K562 (cell line): ENCODE data around the gene ZMYND15. TPM values are rescaled to one million over a fixed set of nuclear protein-coding genes. Genes with fewer than 3 reads are reported as not detected.

Experiments used
- ATAC-seq: fragments of 200-7000 bp; cut with Tn5 transposase; 3 replicates; pipeline ENCODE4 v1.9.1; 2020; ENCODE audit warnings: moderate library complexity
- BruUV-seq: library from RNA; stranded (reverse); fragments of 400-500 nt; replicated peaks from 2 replicates; lab custom pipeline; 2021; lab: Mats Ljungman, UMichigan
- CTCF ChIA-PET: fragments of 300-600 bp; formaldehyde crosslinking; extraction: SDS; loops from one replicate; lab custom pipeline; 2021; ENCODE audit warnings: low intra/inter-chr PET ratio; lab: Yijun Ruan, JAX
- POLR2A ChIA-PET: fragments of 300-600, 350-650 bp; sonication (Branson Sonifier 250); formaldehyde crosslinking; extraction: SDS; loops from one replicate; lab custom pipeline; 2021; ENCODE audit warnings: antibody characterized with exemption, inconsistent platforms; lab: Yijun Ruan, JAX
- DNase-seq, 4 experiments: peaks; one replicate each; pipeline versions ENCODE4 v3.0.0 to v3.0.0-alpha.2; 2011 to 2018; ENCODE audit warnings: low spot score in 3 of 4, mixed read lengths in 3 of 4; ENCODE audit errors: extremely low read depth in 1 of 4
- FAIRE-seq: peaks from 2 replicates; lab custom pipeline; 2011; peaks lifted over from hg19 to GRCh38; lab: Jason Lieb, UNC
- H2AFZ ChIP-seq: 2 replicates; pipeline ENCODE4 v1.6.0; 2011; ENCODE audit warnings: low read depth, low read length, control low read depth, inconsistent platforms
- H3K27ac ChIP-seq: fragments of 200-600 bp; 3 replicates; pipeline ENCODE4 v1.8.0; 2011; ENCODE audit warnings: low read depth, mild to moderate bottlenecking, control low read depth, inconsistent platforms, low read length, moderate library complexity, mixed read lengths; ENCODE audit errors: extremely low read depth
- H3K27me3 ChIP-seq, 2 experiments: fragments of 300-600 bp in 1 of 2; 2 replicates in 1 of 2; 3 replicates in 1 of 2; pipeline versions ENCODE4 v1.6.0 to v1.8.0; 2011; ENCODE audit warnings: inconsistent platforms in 2 of 2, low read length in 2 of 2, mild to moderate bottlenecking in 1 of 2, mixed read lengths in 1 of 2, moderate library complexity in 1 of 2; ENCODE audit not compliant: control insufficient read depth in 2 of 2, insufficient read depth in 2 of 2
- H3K36me3 ChIP-seq: fragments of 300-600 bp; 3 replicates; pipeline ENCODE4 v1.8.0; 2011; ENCODE audit warnings: mild to moderate bottlenecking, low read length, inconsistent platforms; ENCODE audit not compliant: control insufficient read depth, insufficient read depth
- H3K4me1 ChIP-seq, 2 experiments: fragments of 200-600 bp in 1 of 2; replicated peaks in 1 of 2; 2 replicates in 1 of 2; 3 replicates in 1 of 2; pipeline versions ENCODE4 v1.5.1 to v1.8.0; 2011; ENCODE audit warnings: inconsistent platforms in 2 of 2, low read length in 2 of 2, mild to moderate bottlenecking in 1 of 2, mixed read lengths in 1 of 2, moderate library complexity in 1 of 2; ENCODE audit not compliant: control insufficient read depth in 2 of 2, insufficient read depth in 2 of 2
- H3K4me2 ChIP-seq: 2 replicates; pipeline ENCODE4 v1.6.1; 2011; ENCODE audit warnings: low read length, control low read depth, inconsistent platforms, mixed read lengths; ENCODE audit not compliant: insufficient read depth
- H3K4me3 ChIP-seq: fragments of 200-600 bp; sonication (generic), shearing (Covaris generic); 2 replicates; pipeline ENCODE4 v1.5.1; 2016; ENCODE audit warnings: control low read depth, inconsistent platforms
- H3K79me2 ChIP-seq: fragments of 200-600 bp; 3 replicates; pipeline ENCODE4 v1.8.0; 2011; ENCODE audit warnings: low read length, inconsistent platforms; ENCODE audit not compliant: control insufficient read depth, insufficient read depth
- H3K9ac ChIP-seq, 2 experiments: 2 replicates each; pipeline versions ENCODE4 v1.6.0 to v1.6.1; 2011; ENCODE audit warnings: low read depth in 2 of 2, low read length in 2 of 2, control low read depth in 1 of 2, inconsistent platforms in 1 of 2, mild to moderate bottlenecking in 1 of 2, mixed read lengths in 1 of 2; ENCODE audit not compliant: insufficient read depth in 1 of 2
- H3K9me1 ChIP-seq: one replicate; pipeline ENCODE4 v1.6.0; 2011; ENCODE audit warnings: inconsistent platforms, mild to moderate bottlenecking, low read length, moderate library complexity; ENCODE audit not compliant: control insufficient read depth, insufficient read depth
- H3K9me3 ChIP-seq: replicated peaks from 2 replicates; pipeline ENCODE4 v1.5.1; 2011; ENCODE audit warnings: low read depth, low read length, inconsistent platforms; ENCODE audit not compliant: control insufficient read depth, insufficient read depth
- H4K20me1 ChIP-seq: replicated peaks from 2 replicates; pipeline ENCODE4 v1.6.1; 2011; ENCODE audit warnings: low read length, inconsistent platforms, mixed read lengths; ENCODE audit not compliant: control insufficient read depth, insufficient read depth
- BRF1 ChIP-seq: IDR thresholded peaks from 3 replicates; pipeline ENCODE4 v1.6.1; 2011; ENCODE audit warnings: borderline replicate concordance, mild to moderate bottlenecking; ENCODE audit not compliant: insufficient read length; ENCODE audit errors: extremely low read depth
- HLTF ChIP-seq: fragments of 450-650 bp; IDR thresholded peaks from 2 replicates; pipeline ENCODE4 v1.6.1; 2016
- LARP7 ChIP-seq: fragments of 450-650 bp; IDR thresholded peaks from 2 replicates; pipeline ENCODE4 v1.6.1; 2016
- MAFF ChIP-seq: IDR thresholded peaks from 2 replicates; pipeline ENCODE4 v1.6.1; 2012; ENCODE audit warnings: low read length, improper control_type of control experiment
- NCOR1 ChIP-seq: fragments of 450-650 bp; IDR thresholded peaks from 2 replicates; pipeline ENCODE4 v1.6.1; 2016; ENCODE audit warnings: mild to moderate bottlenecking, moderate library complexity
- PYGO2 ChIP-seq: fragments of 450-650 bp; IDR thresholded peaks from 2 replicates; pipeline ENCODE4 v1.6.1; 2016; ENCODE audit warnings: mild to moderate bottlenecking, missing genetic modification characterization, moderate library complexity, missing compliant biosample characterization
- TCF7L2 ChIP-seq: fragments of 150-350 bp; IDR thresholded peaks from 2 replicates; pipeline ENCODE4 v1.6.1; 2016; ENCODE audit warnings: low read depth, mild to moderate bottlenecking, low read length, moderate library complexity
- YBX1 ChIP-seq: fragments of 450-650 bp; IDR thresholded peaks from 2 replicates; pipeline ENCODE4 v1.7.1; 2016; ENCODE audit warnings: mild to moderate bottlenecking
- ZNF282 ChIP-seq: sonication (generic); formaldehyde crosslinking; IDR thresholded peaks from 2 replicates; pipeline ENCODE4 v1.8.1; 2023; ENCODE audit warnings: missing genetic modification reagents
- whole genome bisulfite sequencing: fragments of 100-300 bp; shearing (Covaris generic); methylation state at CpG from one replicate; pipeline ENCODE4 v1.1.6; 2016; ENCODE audit warnings: low coverage, mixed read lengths; ENCODE audit not compliant: insufficient coverage; ENCODE audit errors: missing lambda C conversion rate; 5-methylcytosine and 5-hydroxymethylcytosine counted together
- in situ Hi-C: fragments of 300-500 bp; cut with MboI; formaldehyde crosslinking; loops from 4 replicates; pipeline ENCODE4 v1.15.0; 2018; ENCODE audit warnings: inconsistent platforms, mixed read lengths
- intact Hi-C: fragments of 100-400 bp; cut with micrococcal nuclease; formaldehyde crosslinking; loops from 2 replicates; pipeline ENCODE4 v1.14.2; 2022
- polyA plus RNA-seq, 8 experiments: library from polyadenylated mRNA; depleted of rRNA in 4 of 8; stranded (reverse) in 5 of 8; unstranded in 3 of 8; fragments of >200 nt; fragmentation: Nextera tagmentation in 2 of 8; fragmentation: Illumina TruSeq in 1 of 8; extraction: Ambion mirVana in 2 of 8; extraction: Trizol in 1 of 8; gene quantifications; 2 replicates each; pipeline versions ENCODE4 v1.2.1 to v1.2.3, GENCODE V29; 2011 to 2014; ENCODE audit warnings: inconsistent platforms in 1 of 8, missing spikeins in 1 of 8
- total RNA-seq, 7 experiments: library from RNA; depleted of rRNA in 6 of 7; stranded (reverse); fragments of >200 nt in 6 of 7; fragmentation: Illumina TruSeq in 2 of 7; extraction: Trizol in 2 of 7; gene quantifications; 2 replicates each; pipeline versions ENCODE4 v1.2.1 to v1.2.3, GENCODE V29; 2011 to 2021; ENCODE audit warnings: low replicate concordance in 1 of 7

ZMYND15 gene
- total and polyA plus RNA-seq, 9 of the 15 experiments (the other 6 are each of a cell fraction or from before 2014, with no cell fraction given), result 0.09 TPM; not detected in 8

DNA sequence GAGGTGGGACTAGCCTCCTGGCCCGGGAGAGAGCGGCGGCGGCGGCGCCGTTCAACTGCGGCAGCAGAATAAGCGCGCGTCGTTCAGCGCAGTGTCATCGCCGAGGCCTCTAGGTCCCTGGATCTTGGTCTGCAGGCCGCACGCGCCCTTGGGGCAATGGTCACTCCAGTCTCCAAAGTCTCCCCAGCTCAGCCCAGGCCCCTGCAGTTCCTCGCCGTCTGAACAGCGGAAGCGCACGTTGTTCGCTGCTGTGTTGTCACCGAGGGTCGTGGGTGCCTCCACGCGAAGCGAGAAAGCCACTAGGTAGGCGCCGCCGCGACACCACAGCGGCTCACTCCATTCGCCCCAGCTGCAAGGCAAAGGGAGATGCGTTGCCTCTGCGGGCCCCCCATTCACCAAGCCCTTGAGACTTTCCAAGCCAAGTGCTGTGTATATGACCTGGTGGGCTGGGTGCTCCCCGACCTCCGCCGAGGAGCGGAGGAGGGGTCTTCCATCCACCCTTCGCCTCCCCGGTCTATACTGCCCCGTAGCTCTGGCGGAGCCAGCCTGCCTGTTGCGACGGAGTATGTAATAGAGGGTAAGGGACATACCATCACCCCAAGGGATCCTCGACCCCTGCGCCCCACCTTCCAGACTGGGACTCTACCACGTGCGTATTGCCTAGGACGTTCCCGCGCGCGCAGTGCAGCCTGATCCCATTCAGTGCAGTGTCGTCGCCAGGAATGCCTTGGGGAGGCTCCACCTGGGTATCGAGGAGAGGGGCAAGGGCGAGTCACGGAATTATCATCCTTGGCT is 45.9 kb downstream of the ZMYND15 start:
- Histone ChIP-seq H3K9me1 (no peaks in the 10 kb centered on the region), H3K9me3 (no peaks in the 10 kb centered on the region), H3K79me2 (peaks cover 6% of the 10 kb centered on the region; the same call in 2 of the 3 replicates), H3K27me3 (peaks cover 6 to 24% of the 10 kb centered on the region in 2 experiments; a peak in 3 of 5 replicates), H4K20me1 (no peaks in the 10 kb centered on the region), H2AFZ (no peak overlapping the region), H3K9ac (no peak overlapping the region; a peak in 1 of 4 replicates), H3K27ac (no peak overlapping the region), H3K36me3 (no peaks in the 10 kb centered on the region), H3K4me1 (peaks cover 0 to 38% of the 10 kb centered on the region in 2 experiments; a peak in 3 of 5 replicates), H3K4me3 (no peak overlapping the region), H3K4me2 (no peak overlapping the region)
- no TSS peak for BruUV-seq
- ChIA-PET CTCF (interaction anchor here (0.7 kb wide), 1 partner anchor 117 kb away, joined by 4 read pairs; no protein-coding TSS in a partner anchor), POLR2A (interaction anchor here (0.6 kb wide), 1 partner anchor 131 kb away, joined by 3 read pairs; no protein-coding TSS in a partner anchor)
- DNase-seq (no peak), ATAC-seq (no peak), FAIRE-seq (no peak)
- in situ Hi-C loops, result no loop called here
- no peak for TF ChIP-seq PYGO2
- TF ChIP-seq LARP7, result no peak
- no peak for TF ChIP-seq TCF7L2
- TF ChIP-seq BRF1, result no peak
- no peak for TF ChIP-seq YBX1
- no peak for TF ChIP-seq ZNF282 (CRISPR knock-in tag)
- no peak for TF ChIP-seq HLTF
- no peak for TF ChIP-seq MAFF
- TF ChIP-seq NCOR1, result no peak
- WGBS, result 43% methylated on average over 17 of the region's 61 CpGs
- intact Hi-C loops, result loop anchor here (2.0 kb wide), 1 partner anchor 97 kb away; no protein-coding TSS in a partner anchor
